Stomach smooth muscle (tissue), 2 donors: ENCODE data around the gene GPR61.

Experiments
- H3K27ac ChIP-seq: one replicate; pipeline ENCODE4 v1.7.0; 2013; ENCODE audit warnings: mild to moderate bottlenecking, low read length, inconsistent platforms
- H3K27me3 ChIP-seq, 2 donors: one replicate each; pipeline ENCODE4 v1.7.0; 2013; ENCODE audit warnings: low read length in 2 of 2; ENCODE audit not compliant: insufficient read depth in 2 of 2, control insufficient read depth in 1 of 2
- H3K36me3 ChIP-seq, 2 donors: one replicate each; pipeline ENCODE4 v1.7.0; 2013; ENCODE audit warnings: low read length in 2 of 2; ENCODE audit not compliant: control insufficient read depth in 2 of 2, insufficient read depth in 2 of 2
- H3K4me1 ChIP-seq: one replicate; pipeline ENCODE4 v1.7.0; 2013; ENCODE audit warnings: low read length; ENCODE audit not compliant: control insufficient read depth, insufficient read depth
- H3K4me3 ChIP-seq, 2 donors: one replicate each; pipeline ENCODE4 v1.7.0; 2013; ENCODE audit warnings: low read length in 2 of 2
- H3K9ac ChIP-seq, 2 donors: one replicate each; pipeline ENCODE4 v1.7.0; 2013; ENCODE audit warnings: low read length in 2 of 2, mild to moderate bottlenecking in 1 of 2
- H3K9me3 ChIP-seq, 2 donors: one replicate each; pipeline ENCODE4 v1.7.0; 2013; ENCODE audit warnings: low read length in 2 of 2; ENCODE audit not compliant: control insufficient read depth in 2 of 2
- donor health status: healthy.
- donor health status: Pancreatic carcinoma.

Gene GPR61

GRCh38 chr1:109498161-109498801, 41.4 kb upstream of the GPR61 start:
- no peaks in the 10 kb centered on the region for H3K27me3 ChIP-seq
- H3K9ac ChIP-seq, result no peak overlapping the region
- no peak overlapping the region for H3K27ac ChIP-seq
- H3K4me1 ChIP-seq, result peaks cover 70% of the 10 kb centered on the region
- H3K9me3 ChIP-seq, result no peaks in the 10 kb centered on the region
- no peak overlapping the region for H3K4me3 ChIP-seq
- peaks cover 13 to 29% of the 10 kb centered on the region in 2 donors for H3K36me3 ChIP-seq

DNA sequence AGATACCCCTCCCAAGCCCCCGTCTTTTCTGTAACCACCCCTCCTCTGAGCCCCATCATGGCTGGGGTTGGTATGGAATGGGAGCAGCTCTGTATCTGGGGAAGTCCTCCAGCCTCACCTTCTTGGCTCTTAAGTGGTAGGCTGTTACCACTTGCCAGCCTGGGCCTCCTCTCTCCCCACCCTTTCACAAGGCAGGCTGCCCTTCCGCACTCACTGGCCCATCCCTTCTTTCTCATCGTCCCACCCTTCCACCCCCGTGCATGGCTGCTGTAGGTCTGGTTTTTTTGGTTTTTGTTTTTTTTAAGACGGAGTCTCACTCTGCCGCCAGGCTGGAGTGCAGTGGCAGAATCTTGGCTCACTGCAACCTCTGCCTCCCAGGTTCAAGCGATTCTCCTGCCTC, 40.6 kb upstream of the GPR61 start:
- Histone ChIP-seq H3K9me3 (no peaks in the 10 kb centered on the region), H3K27ac (peak overlapping the region; percentile 58), H3K4me1 (peaks cover 64% of the 10 kb centered on the region), H3K4me3 (no peak overlapping the region), H3K36me3 (peaks cover 13 to 29% of the 10 kb centered on the region in 2 donors), H3K27me3 (no peaks in the 10 kb centered on the region), H3K9ac (no peak overlapping the region)

- Histone ChIP-seq H3K4me3 (peak overlapping the region in 1 of 2 donors; percentile 52), H3K36me3 (peaks cover 13 to 29% of the 10 kb centered on the region in 2 donors), H3K27ac (peak overlapping the region; percentile 58), H3K9me3 (no peaks in the 10 kb centered on the region), H3K27me3 (no peaks in the 10 kb centered on the region), H3K9ac (peak overlapping the region in 1 of 2 donors; percentile 55), H3K4me1 (peaks cover 61% of the 10 kb centered on the region)
Measured at GRCh38 chr1:109499661-109500536, 39.8 kb upstream of the GPR61 start.

- Histone ChIP-seq H3K4me1 (peaks cover 52% of the 10 kb centered on the region), H3K9me3 (no peaks in the 10 kb centered on the region), H3K4me3 (peak overlapping the region in 1 of 2 donors; percentile 52), H3K27ac (peak overlapping the region; percentile 58), H3K36me3 (peaks cover 13 to 27% of the 10 kb centered on the region in 2 donors), H3K27me3 (no peaks in the 10 kb centered on the region), H3K9ac (peak overlapping the region in 1 of 2 donors; percentile 55)
Measured at GRCh38 chr1:109500941-109501381, 38.7 kb upstream of the GPR61 start.

- H3K36me3 ChIP-seq, result peaks cover 4 to 21% of the 10 kb centered on the region in 2 donors
- H3K4me1 ChIP-seq, result peaks cover 58% of the 10 kb centered on the region
- H3K9ac ChIP-seq, result no peak overlapping the region
- peak overlapping the region; percentile 58 for H3K27ac ChIP-seq
- H3K27me3 ChIP-seq, result no peaks in the 10 kb centered on the region
- H3K9me3 ChIP-seq, result no peaks in the 10 kb centered on the region
- peak overlapping the region in 1 of 2 donors; percentile 29 for H3K4me3 ChIP-seq
Measured at GRCh38 chr1:109501644-109502363, 37.9 kb upstream of the GPR61 start.

DNA sequence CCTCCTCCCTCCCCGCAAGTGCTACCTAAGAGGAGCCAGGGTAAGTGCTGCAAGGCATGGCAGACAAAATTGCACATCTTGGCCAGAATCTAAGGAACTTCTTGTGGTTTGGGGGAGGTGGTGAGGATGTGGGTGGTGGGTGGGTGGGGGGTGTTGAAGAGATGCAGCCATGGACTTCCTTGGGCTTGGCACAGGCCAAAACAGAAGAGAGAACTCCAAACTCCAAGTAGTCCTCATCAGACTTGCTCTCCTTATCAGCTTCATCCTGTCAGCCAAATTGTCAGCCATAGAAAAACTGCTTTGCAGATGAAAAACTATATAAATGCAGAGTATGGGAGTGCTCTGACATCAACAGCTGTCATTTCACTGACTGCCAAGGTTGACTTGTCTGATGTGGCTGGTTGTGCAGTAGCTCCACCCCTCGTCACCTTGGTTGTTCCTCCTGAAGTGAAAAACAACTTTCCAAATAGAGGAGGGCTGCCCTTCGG, 37.3 kb upstream of the GPR61 start:
- no peak overlapping the region for H3K9ac ChIP-seq
- peaks cover 58% of the 10 kb centered on the region for H3K4me1 ChIP-seq
- H3K4me3 ChIP-seq, result no peak overlapping the region
- no peaks in the 10 kb centered on the region for H3K9me3 ChIP-seq
- peaks cover 3 to 14% of the 10 kb centered on the region in 2 donors for H3K36me3 ChIP-seq
- no peaks in the 10 kb centered on the region for H3K27me3 ChIP-seq
- peak overlapping the region; percentile 58 for H3K27ac ChIP-seq

GRCh38 chr1:109503935-109504334, 35.7 kb upstream of the GPR61 start:
- H3K4me1 ChIP-seq, result peaks cover 58% of the 10 kb centered on the region
- peak overlapping the region in 1 of 2 donors; percentile 21 for H3K9ac ChIP-seq
- H3K36me3 ChIP-seq, result peaks cover 9 to 13% of the 10 kb centered on the region in 2 donors
- no peaks in the 10 kb centered on the region for H3K27me3 ChIP-seq
- no peaks in the 10 kb centered on the region for H3K9me3 ChIP-seq
- no peak overlapping the region for H3K27ac ChIP-seq
- no peak overlapping the region for H3K4me3 ChIP-seq

- H3K36me3 ChIP-seq, result peaks cover 9 to 13% of the 10 kb centered on the region in 2 donors
- H3K9me3 ChIP-seq, result no peaks in the 10 kb centered on the region
- peaks cover 54% of the 10 kb centered on the region for H3K4me1 ChIP-seq
- H3K9ac ChIP-seq, result no peak overlapping the region
- H3K4me3 ChIP-seq, result no peak overlapping the region
- H3K27me3 ChIP-seq, result no peaks in the 10 kb centered on the region
- H3K27ac ChIP-seq, result no peak overlapping the region
Measured at GRCh38 chr1:109504974-109505373, 34.7 kb upstream of the GPR61 start.

- Histone ChIP-seq H3K4me1 (peaks cover 32% of the 10 kb centered on the region), H3K36me3 (peaks cover 7 to 9% of the 10 kb centered on the region in 2 donors), H3K9me3 (no peaks in the 10 kb centered on the region), H3K9ac (no peak overlapping the region), H3K27me3 (no peaks in the 10 kb centered on the region), H3K4me3 (peak overlapping the region; percentile 78 to 88), H3K27ac (no peak overlapping the region)
Measured at GRCh38 chr1:109508001-109508872, 31.4 kb upstream of the GPR61 start.

GRCh38 chr1:109508873-109509175, 30.8 kb upstream of the GPR61 start:
- peak overlapping the region; percentile 74 for H3K9ac ChIP-seq
- peaks cover 32% of the 10 kb centered on the region for H3K4me1 ChIP-seq
- H3K27me3 ChIP-seq, result no peaks in the 10 kb centered on the region
- no peak overlapping the region for H3K27ac ChIP-seq
- H3K36me3 ChIP-seq, result peaks cover 7 to 9% of the 10 kb centered on the region in 2 donors
- H3K9me3 ChIP-seq, result no peaks in the 10 kb centered on the region
- peak overlapping the region; percentile 78 to 88 for H3K4me3 ChIP-seq
